CD8-positive, alpha-beta memory T cell (primary cell): ENCODE results near the gene KRTAP5-5. TPM values are rescaled to one million over a fixed set of nuclear protein-coding genes. Genes with fewer than 3 reads are reported as not detected.
A peak's percentile ranks its signal among the peaks of the same experiment; 100 is the strongest.
"Not testable (repeated sequence)": the region's sequence is repeated elsewhere in the genome, so short reads cannot be mapped to it uniquely, and the experiment has no call there.

Experiments
- CTCF ChIA-PET: fragments of 350-600 bp; sonication (Branson Sonifier 250); formaldehyde crosslinking; loops from one replicate; lab custom pipeline; 2021; ENCODE audit warnings: antibody characterized with exemption; lab: Charles Lee
- POLR2A ChIA-PET: fragments of 350-600 bp; sonication (Branson Sonifier 250); formaldehyde crosslinking; loops from one replicate; lab custom pipeline; 2021; ENCODE audit warnings: antibody characterized with exemption; lab: Charles Lee
- DNase-seq, 5 donors: peaks; one replicate each; pipeline versions ENCODE4 v3.0.0 to v3.0.0-alpha.2; 2020 to 2022; ENCODE audit warnings: mixed read lengths in 1 of 5
- H3K27ac ChIP-seq: one replicate; pipeline ENCODE4 v1.7.0; 2013; ENCODE audit warnings: low read depth, mild to moderate bottlenecking, low read length, moderate library complexity
- H3K27me3 ChIP-seq: 2 replicates; pipeline ENCODE4 v1.7.0; 2013; ENCODE audit warnings: low read length, mild to moderate bottlenecking; ENCODE audit not compliant: insufficient read depth, poor library complexity, severe bottlenecking
- H3K36me3 ChIP-seq: 2 replicates; pipeline ENCODE4 v1.7.0; 2013; ENCODE audit warnings: mild to moderate bottlenecking, low read length, moderate library complexity; ENCODE audit not compliant: insufficient read depth
- H3K4me1 ChIP-seq: 2 replicates; pipeline ENCODE4 v1.7.0; 2013; ENCODE audit warnings: mild to moderate bottlenecking, low read length, moderate library complexity; ENCODE audit not compliant: insufficient read depth
- H3K4me3 ChIP-seq: 2 replicates; pipeline ENCODE4 v1.7.0; 2013; ENCODE audit warnings: mild to moderate bottlenecking, low read length
- H3K9me3 ChIP-seq: 2 replicates; pipeline ENCODE4 v1.7.0; 2013; ENCODE audit warnings: mild to moderate bottlenecking, low read length
- H3K27ac Mint-ChIP-seq, 8 donors: one replicate each; pipeline ENCODE4 v1.8.0; 2020 to 2021; ENCODE audit warnings: mixed read lengths in 8 of 8, mild to moderate bottlenecking in 6 of 8, inconsistent platforms in 3 of 8, moderate library complexity in 3 of 8
- H3K27me3 Mint-ChIP-seq, 2 donors: one replicate each; pipeline ENCODE4 v1.8.0; 2020 to 2021; ENCODE audit warnings: mixed read lengths in 2 of 2, mild to moderate bottlenecking in 1 of 2, moderate library complexity in 1 of 2
- H3K36me3 Mint-ChIP-seq, 3 donors: one replicate each; pipeline ENCODE4 v1.8.0; 2020 to 2021; ENCODE audit warnings: mixed read lengths in 3 of 3, inconsistent platforms in 1 of 3, mild to moderate bottlenecking in 1 of 3
- H3K4me1 Mint-ChIP-seq, 3 donors: one replicate each; pipeline ENCODE4 v1.8.0; 2020 to 2021; ENCODE audit warnings: mixed read lengths in 3 of 3, inconsistent platforms in 1 of 3, mild to moderate bottlenecking in 1 of 3
- H3K4me3 Mint-ChIP-seq, 7 donors: one replicate each; pipeline ENCODE4 v1.8.0; 2020 to 2021; ENCODE audit warnings: mixed read lengths in 7 of 7, mild to moderate bottlenecking in 6 of 7, moderate library complexity in 4 of 7, inconsistent platforms in 2 of 7
- H3K9me3 Mint-ChIP-seq, 5 donors: one replicate each; pipeline ENCODE4 v1.8.0; 2020 to 2022; ENCODE audit warnings: mixed read lengths in 5 of 5, mild to moderate bottlenecking in 3 of 5, moderate library complexity in 2 of 5, inconsistent platforms in 1 of 5
- polyA plus RNA-seq: library from polyadenylated mRNA; unstranded; fragments of 300-500 nt; fragmentation: Illumina TruSeq; gene quantifications from one replicate; pipeline ENCODE4 v1.2.3, GENCODE V29; 2021
- total RNA-seq, 2 experiments: library from RNA; stranded (reverse); gene quantifications; one replicate each; pipeline ENCODE4 v1.2.3, GENCODE V29; 2021

The KRTAP5-5 gene
- total and polyA plus RNA-seq, 3 experiments from 2014 or later: not detected

DNA sequence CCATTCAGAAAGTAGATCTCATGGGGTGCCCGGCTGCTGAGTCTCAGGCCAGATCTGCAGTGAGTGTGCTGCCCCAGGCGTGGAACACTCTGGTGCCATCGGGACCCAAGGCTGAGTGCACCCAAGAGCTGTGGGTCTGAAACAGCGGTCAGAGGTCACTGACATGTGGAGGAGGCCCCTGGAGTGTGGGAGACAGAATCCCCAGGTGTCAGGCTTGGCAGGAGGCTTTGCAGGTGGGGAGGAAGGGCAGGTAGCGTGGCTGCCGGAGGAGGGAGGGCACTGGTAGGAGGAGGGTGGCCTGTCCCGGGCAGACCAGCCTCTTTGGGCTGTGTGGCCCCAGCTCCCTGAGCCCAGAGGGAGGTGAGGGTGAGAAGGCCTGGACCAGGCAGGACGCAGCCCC, 35.7 kb downstream of the KRTAP5-5 start:
- Histone ChIP-seq H3K27me3 (no peaks in the 10 kb centered on the region), H3K27ac (no peak overlapping the region), H3K9me3 (no peaks in the 10 kb centered on the region), H3K4me3 (no peak overlapping the region), H3K4me1 (no peaks in the 10 kb centered on the region), H3K36me3 (no peaks in the 10 kb centered on the region)
- ChIA-PET CTCF (no interaction called here), POLR2A (no interaction called here)
- Mint-ChIP-seq H3K27ac (no peak overlapping the region), H3K4me3 (no peak overlapping the region), H3K27me3 (peaks cover 22 to 27% of the 10 kb centered on the region in 2 donors), H3K36me3 (no peaks in the 10 kb centered on the region), H3K4me1 (peaks cover under 1 to 16% (median 5%) of the 10 kb centered on the region in 3 donors), H3K9me3 (no peaks in the 10 kb centered on the region)
- no peak for DNase-seq

- Histone ChIP-seq H3K9me3 (no peaks in the 10 kb centered on the region), H3K4me1 (no peaks in the 10 kb centered on the region), H3K36me3 (no peaks in the 10 kb centered on the region), H3K27ac (no peak overlapping the region), H3K4me3 (no peak overlapping the region), H3K27me3 (no peaks in the 10 kb centered on the region)
- ChIA-PET POLR2A (no interaction called here), CTCF (no interaction called here)
- H3K9me3 Mint-ChIP-seq: no peaks in the 10 kb centered on the region
- peaks cover 0 to 10% (median 5%) of the 10 kb centered on the region in 3 donors for H3K4me1 Mint-ChIP-seq
- no peak overlapping the region for H3K4me3 Mint-ChIP-seq
- no peaks in the 10 kb centered on the region for H3K36me3 Mint-ChIP-seq
- no peak for DNase-seq
- no peak overlapping the region for H3K27ac Mint-ChIP-seq
- H3K27me3 Mint-ChIP-seq: peaks cover 17 to 24% of the 10 kb centered on the region in 2 donors
These were observed 37.7 kb downstream of the KRTAP5-5 start for GRCh38 chr11:1667121-1667850.

GRCh38 chr11:1667906-1668305, 38.3 kb downstream of the KRTAP5-5 start:
- CTCF ChIA-PET: no interaction called here
- Mint-ChIP-seq H3K4me3 (no peak overlapping the region), H3K27ac (peak overlapping the region in 2 of 8 donors; percentile 7 to 81), H3K4me1 (peaks cover 0 to 10% (median 5%) of the 10 kb centered on the region in 3 donors), H3K36me3 (no peaks in the 10 kb centered on the region), H3K27me3 (peaks cover 17 to 18% of the 10 kb centered on the region in 2 donors), H3K9me3 (no peaks in the 10 kb centered on the region)
- H3K36me3 ChIP-seq: no peaks in the 10 kb centered on the region
- H3K9me3 ChIP-seq: no peaks in the 10 kb centered on the region
- H3K4me3 ChIP-seq: no peak overlapping the region
- POLR2A ChIA-PET: no interaction called here
- H3K27ac ChIP-seq: no peak overlapping the region
- DNase-seq: no peak
- no peaks in the 10 kb centered on the region for H3K4me1 ChIP-seq
- H3K27me3 ChIP-seq: no peaks in the 10 kb centered on the region

DNA sequence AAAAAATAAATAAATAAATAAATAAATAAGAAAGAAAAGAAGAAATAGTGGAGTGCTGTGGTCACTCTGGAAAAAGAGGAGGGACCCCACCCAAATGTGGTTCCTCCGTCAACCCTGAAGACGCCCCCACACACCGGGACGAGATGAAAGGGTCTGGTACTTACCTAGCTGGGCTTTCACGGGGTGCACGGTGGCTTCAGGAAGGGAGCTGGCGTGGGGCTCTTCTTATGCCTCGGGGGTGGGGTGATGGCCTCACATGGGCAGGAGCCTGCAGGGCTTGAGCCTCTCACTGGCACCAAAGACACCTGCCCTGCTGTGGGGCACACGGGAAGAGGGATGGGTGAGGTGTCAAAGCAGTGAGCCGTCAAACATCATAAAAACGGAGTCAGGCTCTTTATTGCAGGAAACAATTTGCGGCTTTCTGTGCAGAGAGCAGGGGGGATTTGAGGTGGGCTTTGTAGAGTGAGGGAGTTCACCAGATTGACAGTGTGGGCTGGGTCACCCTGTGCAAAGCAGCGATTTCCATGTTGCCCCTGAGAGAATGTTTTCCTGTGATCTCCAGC, 39.4 kb downstream of the KRTAP5-5 start:
- ChIA-PET CTCF (no interaction called here), POLR2A (no interaction called here)
- Mint-ChIP-seq H3K4me3 (peak overlapping the region in 1 of 7 donors; percentile 19), H3K27me3 (peaks cover 17 to 22% of the 10 kb centered on the region in 2 donors), H3K9me3 (no peaks in the 10 kb centered on the region), H3K36me3 (no peaks in the 10 kb centered on the region), H3K4me1 (peaks cover 0 to 10% (median 5%) of the 10 kb centered on the region in 3 donors), H3K27ac (no peak overlapping the region)
- H3K27ac ChIP-seq: no peak overlapping the region
- no peaks in the 10 kb centered on the region for H3K9me3 ChIP-seq
- peak in 1 of 5 donors; percentile 10 for DNase-seq
- no peaks in the 10 kb centered on the region for H3K27me3 ChIP-seq
- no peak overlapping the region for H3K4me3 ChIP-seq
- no peaks in the 10 kb centered on the region for H3K4me1 ChIP-seq
- no peaks in the 10 kb centered on the region for H3K36me3 ChIP-seq

GRCh38 chr11:1669546-1670218, 40.1 kb downstream of the KRTAP5-5 start:
- CTCF ChIA-PET: no interaction called here
- DNase-seq: no peak
- Mint-ChIP-seq H3K4me1 (peaks cover 0 to 10% (median 5%) of the 10 kb centered on the region in 3 donors), H3K4me3 (peak overlapping the region in 1 of 7 donors; percentile 19), H3K9me3 (no peaks in the 10 kb centered on the region), H3K36me3 (no peaks in the 10 kb centered on the region), H3K27me3 (peaks cover 17 to 22% of the 10 kb centered on the region in 2 donors), H3K27ac (no peak overlapping the region)
- H3K36me3 ChIP-seq: no peaks in the 10 kb centered on the region
- no peaks in the 10 kb centered on the region for H3K27me3 ChIP-seq
- H3K27ac ChIP-seq: no peak overlapping the region
- H3K4me3 ChIP-seq: no peak overlapping the region
- no peaks in the 10 kb centered on the region for H3K9me3 ChIP-seq
- no peaks in the 10 kb centered on the region for H3K4me1 ChIP-seq
- POLR2A ChIA-PET: no interaction called here

DNA sequence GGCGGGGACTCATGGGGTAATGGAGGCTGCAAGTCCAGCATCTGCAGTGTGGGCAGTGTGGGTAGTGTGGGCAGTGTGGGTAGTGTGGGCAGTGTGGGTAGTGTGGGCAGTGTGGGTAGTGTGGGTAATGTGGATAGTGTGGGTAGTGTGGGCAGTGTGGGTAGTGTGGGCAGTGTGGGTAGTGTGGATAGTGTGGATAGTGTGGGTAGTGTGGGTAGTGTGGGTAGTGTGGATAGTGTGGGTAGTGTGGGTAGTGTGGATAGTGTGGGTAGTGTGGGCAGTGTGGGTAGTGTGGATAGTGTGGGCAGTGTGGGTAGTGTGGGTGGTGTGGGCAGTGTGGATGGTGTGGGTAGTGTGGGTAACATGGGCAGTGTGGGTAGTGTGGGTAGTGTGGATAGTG, 40.9 kb downstream of the KRTAP5-5 start:
- H3K27ac ChIP-seq, H3K36me3 Mint-ChIP-seq, H3K27ac Mint-ChIP-seq, H3K4me3 Mint-ChIP-seq, H3K4me1 Mint-ChIP-seq, CTCF ChIA-PET, H3K4me3 ChIP-seq, DNase-seq, POLR2A ChIA-PET, H3K9me3 Mint-ChIP-seq, H3K27me3 ChIP-seq, H3K9me3 ChIP-seq, H3K4me1 ChIP-seq, H3K36me3 ChIP-seq: not testable (repeated sequence)
- H3K27me3 Mint-ChIP-seq: peaks cover 21 to 26% of the 10 kb centered on the region in 2 donors

DNA sequence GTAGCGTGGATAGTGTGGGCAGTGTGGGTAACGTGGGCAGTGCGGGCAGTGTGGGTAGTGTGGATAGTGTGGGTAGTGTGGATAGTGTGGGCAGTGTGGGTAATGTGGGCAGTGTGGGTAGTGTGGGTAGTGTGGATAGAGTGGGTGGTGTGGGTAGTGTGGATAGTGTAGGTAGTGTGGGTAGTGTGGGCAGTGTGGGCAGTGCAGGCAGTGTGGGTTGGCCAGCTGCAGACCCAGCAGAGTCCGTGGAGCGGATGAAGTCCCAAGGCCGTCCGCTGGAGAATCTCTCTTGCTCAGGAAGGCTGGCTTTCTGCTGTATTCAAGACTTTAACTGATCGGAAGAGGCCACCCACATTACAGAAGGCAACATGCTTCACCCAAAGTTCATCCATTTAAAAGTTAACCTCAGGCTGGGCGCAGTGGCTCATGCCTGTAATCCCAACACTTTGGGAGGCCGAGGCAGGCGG, 41.4 kb downstream of the KRTAP5-5 start:
- H3K4me3 Mint-ChIP-seq: no peak overlapping the region
- Histone ChIP-seq H3K4me1 (no peaks in the 10 kb centered on the region), H3K27me3 (peaks cover 6% of the 10 kb centered on the region), H3K27ac (no peak overlapping the region), H3K4me3 (no peak overlapping the region), H3K36me3 (no peaks in the 10 kb centered on the region), H3K9me3 (no peaks in the 10 kb centered on the region)
- POLR2A ChIA-PET: no interaction called here
- CTCF ChIA-PET: no interaction called here
- H3K4me1 Mint-ChIP-seq: peaks cover 0 to 10% (median 5%) of the 10 kb centered on the region in 3 donors
- peaks cover 22 to 31% of the 10 kb centered on the region in 2 donors for H3K27me3 Mint-ChIP-seq
- H3K36me3 Mint-ChIP-seq: no peaks in the 10 kb centered on the region
- DNase-seq: no peak
- H3K9me3 Mint-ChIP-seq: no peaks in the 10 kb centered on the region
- H3K27ac Mint-ChIP-seq: no peak overlapping the region

DNA sequence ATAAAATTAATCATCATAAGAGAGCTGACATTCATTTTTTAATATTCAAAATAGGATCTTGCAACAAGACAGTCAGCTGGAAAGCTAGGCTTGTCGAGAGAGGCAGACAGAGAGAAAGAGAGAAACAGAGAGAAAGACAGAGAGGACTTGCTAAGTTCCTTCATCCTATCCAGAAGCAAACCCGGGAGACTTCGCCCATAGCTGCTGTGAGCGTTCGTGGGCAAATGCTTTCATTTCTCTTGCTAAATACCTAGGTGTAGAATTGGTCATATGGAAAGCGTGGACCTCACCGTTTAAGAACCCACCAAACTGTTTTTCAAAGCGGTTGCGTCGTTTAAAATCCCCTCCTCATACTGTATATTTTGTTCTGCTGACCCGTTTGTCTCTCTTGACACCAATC, 42.1 kb downstream of the KRTAP5-5 start:
- H3K9me3 ChIP-seq: no peaks in the 10 kb centered on the region
- Mint-ChIP-seq H3K36me3 (no peaks in the 10 kb centered on the region), H3K27me3 (peaks cover 25 to 36% of the 10 kb centered on the region in 2 donors), H3K27ac (peak overlapping the region in 1 of 8 donors; percentile 44), H3K9me3 (no peaks in the 10 kb centered on the region), H3K4me1 (peaks cover 0 to 10% (median 5%) of the 10 kb centered on the region in 3 donors), H3K4me3 (no peak overlapping the region)
- H3K27ac ChIP-seq: no peak overlapping the region
- H3K36me3 ChIP-seq: no peaks in the 10 kb centered on the region
- POLR2A ChIA-PET: no interaction called here
- H3K4me1 ChIP-seq: no peaks in the 10 kb centered on the region
- CTCF ChIA-PET: no interaction called here
- peaks cover 6% of the 10 kb centered on the region for H3K27me3 ChIP-seq
- no peak overlapping the region for H3K4me3 ChIP-seq
- no peak for DNase-seq
